Measurements from ENCODE around the gene MYL10.

Gene MYL10

DNA sequence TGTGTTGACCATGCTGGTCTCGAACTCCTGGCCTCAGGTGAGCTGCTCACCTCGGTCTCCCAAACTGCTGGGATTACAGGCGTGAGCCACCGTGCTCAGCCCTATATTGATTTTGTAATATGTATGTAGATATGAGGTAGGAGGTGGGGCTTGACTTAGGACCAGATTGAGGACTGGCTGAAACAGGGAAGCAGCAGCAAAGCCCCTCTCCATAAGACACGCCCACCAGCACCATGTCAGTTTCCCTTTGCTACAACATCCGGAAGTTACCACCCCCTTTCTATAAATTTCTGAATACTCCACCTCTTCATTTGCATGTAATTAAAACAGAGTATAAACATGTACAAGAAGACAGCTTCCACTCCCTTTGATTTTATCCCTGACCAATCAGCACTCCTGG, 47.9 kb upstream of the MYL10 start:
- H2BK120ac ChIP-seq (ENCODE audit: low read depth, low read length) = no peak overlapping the region
- no peak overlapping the region for H2BK5ac ChIP-seq (ENCODE audit: low read depth, low read length, poor library complexity, severe bottlenecking)
- no peaks in the 10 kb centered on the region for H3K36me3 ChIP-seq (ENCODE audit: control insufficient read depth in 1 of 2, insufficient read depth in 2 of 2, low read depth in 1 of 2, low read length in 2 of 2)
- H3K4ac ChIP-seq (ENCODE audit: low read depth in 1 of 2, low read length in 2 of 2) = no peak overlapping the region
- H4K8ac ChIP-seq (ENCODE audit: low read length) = no peak overlapping the region
- 90% methylated on average over 6 of the region's 6 CpGs for WGBS
- H4K91ac ChIP-seq (ENCODE audit: low read length) = no peak overlapping the region
- peaks cover 25% of the 10 kb centered on the region for H3K4me1 ChIP-seq (ENCODE audit: control insufficient read depth, insufficient read depth, low read depth, low read length)
- no peak overlapping the region for H3K18ac ChIP-seq (ENCODE audit: low read depth in 1 of 2, low read length in 2 of 2)
- H3K27me3 ChIP-seq (ENCODE audit: control insufficient read depth in 1 of 2, insufficient read depth in 1 of 2, low read length in 2 of 2) = peaks cover 0 to 36% of the 10 kb centered on the region in 2 experiments
- H3K4me2 ChIP-seq (ENCODE audit: low read length, poor library complexity, severe bottlenecking) = no peak overlapping the region
- H2AK5ac ChIP-seq (ENCODE audit: low read length, severe bottlenecking) = no peak overlapping the region
- H3K14ac ChIP-seq (ENCODE audit: low read length in 2 of 2) = no peak overlapping the region
- H3K4me3 ChIP-seq (ENCODE audit: insufficient read depth in 1 of 2, low read depth in 1 of 2, low read length in 2 of 2) = no peak overlapping the region
- no peak overlapping the region for H2BK15ac ChIP-seq (ENCODE audit: low read depth, poor library complexity, severe bottlenecking)
- no peak overlapping the region for H3K23ac ChIP-seq (ENCODE audit: low read length in 2 of 2)
- DNase-seq = no peak
- no peak overlapping the region for H2AFZ ChIP-seq (ENCODE audit: low read depth, low read length)
- no peak overlapping the region for H2BK12ac ChIP-seq (ENCODE audit: low read length in 2 of 2)
- no peak overlapping the region for H3K9ac ChIP-seq (ENCODE audit: low read length)
- no peak overlapping the region for H3K27ac ChIP-seq (ENCODE audit: low read length, poor library complexity, severe bottlenecking)
- peaks cover 5% of the 10 kb centered on the region for H3K9me3 ChIP-seq (ENCODE audit: control insufficient read depth, low read length)
- H3K79me1 ChIP-seq (replicated peaks; ENCODE audit: low read length, poor library complexity, severe bottlenecking) = no peaks in the 10 kb centered on the region

DNA sequence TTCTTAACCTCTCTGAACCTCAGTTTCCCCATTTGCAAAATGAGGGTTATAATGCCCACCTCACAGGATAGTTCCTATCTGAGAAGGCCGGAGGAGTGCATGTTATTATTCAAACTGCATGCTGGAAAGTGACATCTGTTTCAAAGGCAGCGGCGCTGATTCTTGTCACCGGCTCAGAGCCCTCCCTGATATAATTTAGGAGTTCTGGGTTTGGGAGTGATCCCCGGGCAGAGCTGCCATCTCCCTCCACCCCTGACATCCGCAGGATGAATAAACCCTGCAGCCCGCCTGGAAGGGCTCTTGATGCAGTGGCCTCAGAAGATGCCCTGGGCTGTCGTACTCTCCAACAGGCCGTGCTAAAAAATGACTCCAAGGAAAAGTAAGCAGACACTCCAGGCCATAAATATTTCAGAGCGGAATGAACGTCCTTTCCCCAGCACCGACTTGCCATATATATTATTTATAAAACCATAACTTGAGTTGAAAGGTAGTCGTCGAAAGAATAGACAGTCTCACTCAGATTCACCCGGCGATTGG, 47.0 kb upstream of the MYL10 start:
- Histone ChIP-seq H3K9me3 (ENCODE audit: control insufficient read depth, low read length) (peaks cover 5% of the 10 kb centered on the region), H4K8ac (ENCODE audit: low read length) (no peak overlapping the region), H2BK12ac (ENCODE audit: low read length in 2 of 2) (no peak overlapping the region), H3K4me3 (ENCODE audit: insufficient read depth in 1 of 2, low read depth in 1 of 2, low read length in 2 of 2) (no peak overlapping the region), H3K79me1 (replicated peaks; ENCODE audit: low read length, poor library complexity, severe bottlenecking) (no peaks in the 10 kb centered on the region), H2AFZ (ENCODE audit: low read depth, low read length) (no peak overlapping the region), H4K91ac (ENCODE audit: low read length) (no peak overlapping the region), H2BK120ac (ENCODE audit: low read depth, low read length) (no peak overlapping the region), H2BK5ac (ENCODE audit: low read depth, low read length, poor library complexity, severe bottlenecking) (no peak overlapping the region), H3K14ac (ENCODE audit: low read length in 2 of 2) (no peak overlapping the region), H3K27me3 (ENCODE audit: control insufficient read depth in 1 of 2, insufficient read depth in 1 of 2, low read length in 2 of 2) (peaks cover 0 to 38% of the 10 kb centered on the region in 2 experiments), H3K4me1 (ENCODE audit: control insufficient read depth, insufficient read depth, low read depth, low read length) (peaks cover 24% of the 10 kb centered on the region), H3K9ac (ENCODE audit: low read length) (no peak overlapping the region), H3K27ac (ENCODE audit: low read length, poor library complexity, severe bottlenecking) (no peak overlapping the region), H3K23ac (ENCODE audit: low read length in 2 of 2) (no peak overlapping the region), H2BK15ac (ENCODE audit: low read depth, poor library complexity, severe bottlenecking) (no peak overlapping the region), H3K4me2 (ENCODE audit: low read length, poor library complexity, severe bottlenecking) (no peak overlapping the region), H3K18ac (ENCODE audit: low read depth in 1 of 2, low read length in 2 of 2) (no peak overlapping the region), H2AK5ac (ENCODE audit: low read length, severe bottlenecking) (no peak overlapping the region), H3K36me3 (ENCODE audit: control insufficient read depth in 1 of 2, insufficient read depth in 2 of 2, low read depth in 1 of 2, low read length in 2 of 2) (no peaks in the 10 kb centered on the region), H3K4ac (ENCODE audit: low read depth in 1 of 2, low read length in 2 of 2) (no peak overlapping the region)
- no peak for DNase-seq
- WGBS = 73% methylated on average over 16 of the region's 16 CpGs

DNA sequence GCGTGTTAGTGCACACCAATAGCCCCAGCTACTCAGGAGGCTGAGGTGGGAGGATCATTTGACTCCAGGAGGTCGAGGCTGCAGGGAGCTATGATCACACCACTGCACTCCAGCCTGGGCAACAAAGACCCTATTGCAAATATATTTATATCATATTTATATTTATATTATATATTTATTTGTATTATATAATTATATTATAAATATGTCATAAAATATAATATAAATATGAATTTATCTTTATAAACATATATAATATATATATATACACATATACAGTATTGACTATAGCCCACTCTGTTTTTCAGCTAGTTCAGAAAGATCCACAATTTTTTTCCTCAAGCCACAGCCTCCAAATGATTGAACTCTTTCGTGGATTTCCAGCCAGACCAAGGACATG, 45.3 kb upstream of the MYL10 start:
- 71% methylated on average over 3 of the region's 3 CpGs for WGBS
- Histone ChIP-seq H2BK15ac (ENCODE audit: low read depth, poor library complexity, severe bottlenecking) (no peak overlapping the region), H2AK5ac (ENCODE audit: low read length, severe bottlenecking) (no peak overlapping the region), H3K9me3 (ENCODE audit: control insufficient read depth, low read length) (peaks cover 5% of the 10 kb centered on the region), H3K23ac (ENCODE audit: low read length in 2 of 2) (no peak overlapping the region), H3K27ac (ENCODE audit: low read length, poor library complexity, severe bottlenecking) (no peak overlapping the region), H3K79me1 (replicated peaks; ENCODE audit: low read length, poor library complexity, severe bottlenecking) (no peaks in the 10 kb centered on the region), H4K91ac (ENCODE audit: low read length) (no peak overlapping the region), H3K4me3 (ENCODE audit: insufficient read depth in 1 of 2, low read depth in 1 of 2, low read length in 2 of 2) (no peak overlapping the region), H2BK5ac (ENCODE audit: low read depth, low read length, poor library complexity, severe bottlenecking) (no peak overlapping the region), H3K18ac (ENCODE audit: low read depth in 1 of 2, low read length in 2 of 2) (no peak overlapping the region), H2BK120ac (ENCODE audit: low read depth, low read length) (no peak overlapping the region), H2AFZ (ENCODE audit: low read depth, low read length) (no peak overlapping the region), H3K9ac (ENCODE audit: low read length) (no peak overlapping the region), H3K4me1 (ENCODE audit: control insufficient read depth, insufficient read depth, low read depth, low read length) (peaks cover 15% of the 10 kb centered on the region), H2BK12ac (ENCODE audit: low read length in 2 of 2) (no peak overlapping the region), H3K14ac (ENCODE audit: low read length in 2 of 2) (no peak overlapping the region), H3K4me2 (ENCODE audit: low read length, poor library complexity, severe bottlenecking) (no peak overlapping the region), H3K36me3 (ENCODE audit: control insufficient read depth in 1 of 2, insufficient read depth in 2 of 2, low read depth in 1 of 2, low read length in 2 of 2) (no peaks in the 10 kb centered on the region), H3K4ac (ENCODE audit: low read depth in 1 of 2, low read length in 2 of 2) (no peak overlapping the region), H3K27me3 (ENCODE audit: control insufficient read depth in 1 of 2, insufficient read depth in 1 of 2, low read length in 2 of 2) (peaks cover 0 to 39% of the 10 kb centered on the region in 2 experiments), H4K8ac (ENCODE audit: low read length) (no peak overlapping the region)
- DNase-seq = no peak

DNA sequence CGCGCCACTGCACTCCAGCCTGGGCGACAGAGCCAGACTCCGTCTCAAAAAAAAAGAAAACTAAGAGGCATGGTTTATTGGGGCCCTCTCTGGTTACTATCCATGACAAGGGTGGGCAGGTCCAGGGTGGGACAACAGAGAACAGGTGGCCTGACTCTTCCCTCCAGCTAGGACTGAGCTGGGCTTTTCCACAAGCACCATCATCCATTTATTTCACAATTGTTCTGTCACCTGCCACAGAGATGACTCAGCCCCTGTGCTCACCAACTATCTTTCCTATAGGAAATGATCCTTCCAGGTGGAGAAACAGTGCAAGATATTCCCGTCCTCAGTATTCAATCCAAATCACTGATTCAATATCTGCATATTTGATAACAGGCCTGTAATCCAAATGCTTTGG, 44.9 kb upstream of the MYL10 start:
- Histone ChIP-seq H2BK120ac (ENCODE audit: low read depth, low read length) (no peak overlapping the region), H3K27ac (ENCODE audit: low read length, poor library complexity, severe bottlenecking) (no peak overlapping the region), H3K23ac (ENCODE audit: low read length in 2 of 2) (no peak overlapping the region), H2BK15ac (ENCODE audit: low read depth, poor library complexity, severe bottlenecking) (no peak overlapping the region), H3K36me3 (ENCODE audit: control insufficient read depth in 1 of 2, insufficient read depth in 2 of 2, low read depth in 1 of 2, low read length in 2 of 2) (no peaks in the 10 kb centered on the region), H3K79me1 (replicated peaks; ENCODE audit: low read length, poor library complexity, severe bottlenecking) (no peaks in the 10 kb centered on the region), H3K4ac (ENCODE audit: low read depth in 1 of 2, low read length in 2 of 2) (no peak overlapping the region), H3K4me3 (ENCODE audit: insufficient read depth in 1 of 2, low read depth in 1 of 2, low read length in 2 of 2) (no peak overlapping the region), H2BK12ac (ENCODE audit: low read length in 2 of 2) (no peak overlapping the region), H3K27me3 (ENCODE audit: control insufficient read depth in 1 of 2, insufficient read depth in 1 of 2, low read length in 2 of 2) (peaks cover 0 to 43% of the 10 kb centered on the region in 2 experiments), H2AFZ (ENCODE audit: low read depth, low read length) (no peak overlapping the region), H3K4me2 (ENCODE audit: low read length, poor library complexity, severe bottlenecking) (no peak overlapping the region), H3K9ac (ENCODE audit: low read length) (no peak overlapping the region), H2AK5ac (ENCODE audit: low read length, severe bottlenecking) (no peak overlapping the region), H3K14ac (ENCODE audit: low read length in 2 of 2) (no peak overlapping the region), H3K4me1 (ENCODE audit: control insufficient read depth, insufficient read depth, low read depth, low read length) (peaks cover 12% of the 10 kb centered on the region), H4K91ac (ENCODE audit: low read length) (no peak overlapping the region), H4K8ac (ENCODE audit: low read length) (no peak overlapping the region), H2BK5ac (ENCODE audit: low read depth, low read length, poor library complexity, severe bottlenecking) (no peak overlapping the region), H3K18ac (ENCODE audit: low read depth in 1 of 2, low read length in 2 of 2) (no peak overlapping the region), H3K9me3 (ENCODE audit: control insufficient read depth, low read length) (peaks cover 5% of the 10 kb centered on the region)
- WGBS = 100% methylated on average over 3 of the region's 5 CpGs
- peak; percentile 13 for DNase-seq

All from mesenchymal stem cell (in vitro differentiated cells and primary cell).